Fibroblast of peridontal ligament (primary cell): ENCODE results near the gene GPSM1.
"Not testable (repeated sequence)": the region's sequence is repeated elsewhere in the genome, so short reads cannot be mapped to it uniquely, and the experiment has no call there.

Experiments
- DNase-seq: peaks from one replicate; pipeline ENCODE4 v3.0.0-alpha.2; 2010; ENCODE audit errors: extremely low read depth

The GPSM1 gene

DNA sequence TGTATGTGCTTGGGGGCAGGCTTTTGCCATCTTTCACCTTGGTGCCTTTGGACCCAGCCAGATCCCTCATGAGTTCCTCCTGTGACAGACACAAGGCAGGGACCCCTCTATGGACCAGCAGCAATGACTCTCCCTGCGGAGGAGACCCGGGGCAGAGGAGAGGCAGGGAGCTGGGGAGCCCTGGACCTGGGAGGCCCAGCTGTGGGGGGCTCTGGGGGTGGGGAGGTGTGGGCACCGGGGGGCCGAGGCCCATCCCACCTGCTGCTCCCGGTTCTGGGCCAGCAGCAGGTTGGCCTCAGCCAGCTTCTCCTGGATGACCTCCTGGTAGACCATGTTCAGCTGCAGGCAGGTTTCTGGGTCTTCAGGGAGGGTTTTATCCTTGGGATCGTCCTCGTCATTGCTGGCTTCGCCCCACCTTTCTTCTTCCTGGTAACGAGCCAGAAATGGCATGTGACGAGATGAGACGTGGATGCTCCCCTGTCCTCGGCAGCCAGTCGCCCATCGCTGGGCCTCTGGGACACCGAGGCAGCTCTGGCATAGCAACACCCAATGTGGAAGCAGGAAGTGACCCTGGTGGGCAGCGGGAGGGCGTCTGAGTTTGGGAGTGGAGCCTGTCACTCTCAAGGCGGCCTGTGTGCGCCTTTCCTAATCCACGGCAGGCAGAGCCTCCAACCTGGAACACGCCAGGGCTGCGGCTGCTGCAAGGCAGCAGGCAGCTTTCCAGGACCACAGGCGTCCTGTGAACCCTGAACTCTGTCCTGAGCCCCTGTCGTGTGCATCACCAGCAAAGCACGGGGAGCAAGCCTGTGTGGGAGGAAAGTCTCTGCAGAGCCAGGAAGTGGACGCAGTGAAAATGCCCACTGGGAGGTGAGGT lies 68.2 kb downstream of the GPSM1 start:
- DNase-seq = no peak

DNA sequence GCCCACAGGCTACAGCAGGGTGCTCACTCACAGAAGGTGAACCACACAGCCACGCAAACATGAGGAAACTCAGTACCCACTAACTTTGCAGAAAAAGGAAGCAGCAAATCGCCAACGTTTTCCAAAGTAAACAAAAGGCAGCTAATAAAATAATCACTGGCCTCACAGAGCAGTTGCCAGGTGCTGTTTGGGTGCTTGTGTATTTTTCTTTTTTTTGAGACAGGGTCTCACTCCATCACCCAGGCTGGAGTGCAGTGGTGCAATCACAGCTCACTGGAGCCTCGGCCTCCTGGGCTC lies 68.8 kb downstream of the GPSM1 start:
- DNase-seq = no peak

DNA sequence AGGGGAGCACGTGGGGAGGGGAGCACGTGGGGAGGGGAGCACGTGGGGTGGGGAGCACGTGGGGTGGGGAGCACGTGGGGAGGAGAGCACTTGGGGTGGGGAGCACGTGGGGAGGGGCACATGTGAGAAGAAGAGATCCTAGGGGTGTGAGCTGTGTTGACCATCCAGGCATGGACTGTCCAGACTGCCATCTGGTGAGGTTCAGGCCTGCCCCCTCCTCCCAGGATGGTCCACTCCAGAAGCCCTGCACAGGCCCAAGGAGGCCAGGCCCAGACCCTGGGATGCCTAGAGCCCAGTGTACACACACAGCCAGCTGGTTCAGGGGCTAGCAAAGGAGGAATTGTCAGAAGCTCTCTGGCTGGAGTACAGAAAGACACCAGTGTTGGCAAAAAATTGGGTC lies 70.3 kb downstream of the GPSM1 start:
- no peak for DNase-seq

DNA sequence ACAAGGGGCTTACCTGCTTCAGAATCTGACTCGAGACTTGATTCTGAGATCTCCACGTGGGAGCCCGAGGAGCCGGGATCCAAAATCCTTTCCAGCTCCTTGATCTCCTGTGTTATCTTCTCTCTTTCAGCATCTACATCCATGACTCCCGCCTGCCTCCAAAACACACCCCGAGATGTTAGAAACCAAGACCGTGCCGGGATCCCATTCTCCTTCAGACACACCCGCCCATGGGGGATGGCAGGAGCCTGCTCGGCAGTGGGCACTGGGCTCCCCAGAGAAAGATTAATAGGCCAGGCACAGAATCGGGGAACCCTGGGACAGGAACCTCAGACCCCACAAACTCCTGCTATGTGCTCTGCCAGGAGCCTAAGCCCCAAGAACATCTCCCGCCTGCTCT lies 70.9 kb downstream of the GPSM1 start:
- no peak for DNase-seq

DNA sequence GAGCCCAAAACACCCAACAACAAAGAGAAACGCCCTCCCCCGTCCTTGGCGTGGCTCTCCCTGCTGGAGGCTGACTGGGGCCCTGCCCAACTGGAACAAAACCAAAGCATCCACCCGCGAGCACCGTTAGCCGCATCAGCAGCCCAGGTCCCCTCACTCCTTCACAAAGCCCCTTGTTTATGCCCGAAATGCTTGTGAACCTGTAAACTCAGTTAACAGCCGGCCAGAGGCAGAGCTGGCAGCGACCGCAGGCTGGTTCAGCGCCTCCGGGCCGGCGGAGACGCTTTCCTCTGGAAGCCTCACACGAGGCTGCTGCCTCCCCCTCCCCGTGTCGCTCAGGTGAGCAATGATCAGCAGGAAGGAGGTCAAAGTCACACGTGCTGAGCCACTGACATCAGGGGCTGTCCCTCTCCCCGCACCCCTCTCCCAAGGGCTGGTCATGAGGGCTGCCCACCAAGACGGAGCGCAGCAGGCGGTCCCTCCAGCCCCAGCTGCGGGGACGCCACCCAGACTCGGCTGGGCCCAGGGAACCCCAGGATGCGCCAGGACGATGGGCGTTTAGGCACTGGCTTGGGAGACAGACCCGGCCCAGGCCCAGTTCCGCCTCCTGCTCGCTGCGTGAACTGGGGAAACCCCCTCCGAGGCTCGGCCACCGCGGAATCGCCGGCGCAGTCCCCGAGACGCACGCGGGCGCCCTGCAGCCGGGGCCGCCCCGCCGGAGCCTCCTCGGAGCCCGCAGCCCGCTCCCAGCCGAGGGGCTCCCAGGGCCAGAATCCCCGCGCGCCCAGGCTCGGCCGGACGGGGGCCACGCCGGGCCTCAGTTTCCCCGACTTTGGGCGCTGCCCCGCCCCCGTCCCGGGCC lies 72.1 kb downstream of the GPSM1 start:
- DNase-seq = no peak

DNA sequence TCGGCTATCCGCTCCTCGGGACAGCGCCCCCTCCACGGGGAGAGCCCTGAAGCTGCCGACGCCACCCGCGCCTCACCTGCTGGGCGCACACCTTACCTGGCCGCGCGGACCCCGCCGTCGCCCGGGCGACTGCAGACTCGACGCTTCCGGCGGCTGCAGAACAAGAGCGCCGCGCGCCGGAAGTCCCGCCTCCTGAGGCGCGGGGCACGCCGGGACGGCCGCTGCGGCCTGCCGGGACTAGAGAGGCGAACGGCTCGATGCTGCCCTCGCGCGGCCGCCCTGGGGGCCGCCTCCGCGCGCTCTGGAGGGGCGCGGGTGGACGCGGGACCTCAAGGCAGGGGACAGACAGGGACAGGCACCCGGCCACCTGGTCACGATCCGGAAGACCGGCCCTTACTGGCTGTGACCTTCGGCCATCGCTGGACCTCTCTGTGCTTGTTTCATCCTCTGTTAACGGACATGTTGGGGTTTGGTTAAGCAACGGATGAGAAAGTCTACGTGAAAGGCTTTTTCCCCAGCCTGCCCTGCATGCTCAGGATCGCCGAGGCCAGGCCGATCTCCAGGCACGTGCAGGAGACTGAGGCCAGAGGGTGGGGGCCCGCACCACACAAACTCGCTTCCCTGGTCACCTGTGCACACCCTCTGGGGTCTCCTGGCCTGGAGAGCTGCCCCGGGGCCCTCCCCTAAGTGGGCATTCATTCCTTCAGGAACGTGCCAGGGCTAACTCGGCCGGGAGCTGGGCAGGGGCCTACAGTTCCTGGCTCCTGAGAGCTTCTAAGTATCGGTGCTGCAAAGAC lies 72.9 kb downstream of the GPSM1 start, which contains the start of gene SNAPC4:
TSS of gene SNAPC4 (minus strand) at position 133 of the 797 bp plus-strand sequence. CDS start 1,742 bp downstream, outside the sequence.
- peak; percentile 69 for DNase-seq

DNA sequence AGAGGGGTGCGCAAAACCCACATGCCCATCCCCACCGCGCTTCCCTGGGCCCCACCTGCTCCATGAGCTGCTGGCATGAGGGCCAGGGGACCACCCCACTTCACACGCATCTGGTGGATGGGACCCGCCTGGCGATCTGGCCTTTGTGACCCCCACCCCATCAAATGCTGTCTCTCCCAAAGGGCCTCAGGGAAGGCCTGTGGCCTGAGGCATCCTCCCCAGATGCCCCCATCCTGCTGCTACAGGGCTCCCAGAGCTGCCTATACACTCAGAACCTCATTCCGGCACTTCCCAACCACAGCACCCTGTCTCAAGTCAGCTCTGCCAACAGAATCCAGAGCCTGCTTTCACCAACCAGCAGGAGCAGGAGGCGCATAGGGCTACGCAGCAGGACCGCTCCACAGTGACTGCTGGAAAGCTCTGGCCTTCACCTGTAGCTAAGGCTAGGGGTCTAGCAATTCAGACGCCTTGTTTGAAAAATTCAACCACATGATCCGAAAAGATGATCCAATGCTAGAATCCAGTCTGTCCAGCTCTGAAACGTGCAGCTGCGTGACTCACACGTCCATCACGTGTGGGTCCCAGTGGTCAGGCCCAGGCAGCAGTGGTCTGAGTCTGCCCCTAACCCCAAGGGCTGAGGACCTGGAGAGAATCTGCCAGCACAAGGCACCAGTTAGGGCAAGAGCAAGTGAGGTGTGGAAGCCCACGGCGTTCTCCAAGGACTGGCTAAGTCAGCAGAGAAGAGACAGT lies 74.0 kb downstream of the GPSM1 start:
- no peak for DNase-seq

DNA sequence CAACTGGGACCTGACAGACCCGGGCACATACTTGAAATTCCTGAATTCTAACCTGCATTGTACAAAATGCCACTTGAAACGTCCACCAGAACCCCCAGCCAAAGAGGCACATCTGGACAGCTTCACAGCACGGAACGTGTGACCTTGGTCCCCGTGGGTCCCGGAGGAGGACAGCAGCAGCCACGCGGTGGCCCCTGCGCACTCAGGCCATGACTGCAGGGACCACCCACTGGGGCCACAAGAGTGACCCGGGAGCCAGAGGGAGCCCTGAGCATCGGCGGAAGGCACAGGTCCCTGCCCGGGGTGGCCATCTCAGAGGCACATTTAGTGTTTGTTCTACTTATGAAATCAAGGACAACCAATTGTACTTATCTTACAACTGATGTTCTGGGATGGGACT lies 74.7 kb downstream of the GPSM1 start:
- DNase-seq = no peak

DNA sequence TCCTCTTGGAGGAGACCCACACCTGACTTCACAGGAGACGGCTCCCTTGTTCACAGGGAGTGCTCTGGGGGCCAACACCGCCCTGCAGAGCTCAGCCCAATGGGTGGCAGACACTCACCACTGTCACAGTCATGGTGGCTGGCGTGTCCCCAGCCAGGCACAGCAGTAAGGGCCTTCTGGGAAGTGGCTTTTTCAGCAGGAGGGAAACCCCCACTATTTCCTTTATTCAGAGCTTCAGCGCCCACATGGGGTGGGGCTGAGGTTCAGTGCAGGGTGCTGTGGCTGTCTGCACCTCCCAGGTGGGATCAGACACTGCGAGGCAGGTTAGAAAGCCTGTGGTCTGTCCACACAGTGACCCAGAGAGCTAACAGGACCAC lies 76.2 kb downstream of the GPSM1 start:
- no peak for DNase-seq

DNA sequence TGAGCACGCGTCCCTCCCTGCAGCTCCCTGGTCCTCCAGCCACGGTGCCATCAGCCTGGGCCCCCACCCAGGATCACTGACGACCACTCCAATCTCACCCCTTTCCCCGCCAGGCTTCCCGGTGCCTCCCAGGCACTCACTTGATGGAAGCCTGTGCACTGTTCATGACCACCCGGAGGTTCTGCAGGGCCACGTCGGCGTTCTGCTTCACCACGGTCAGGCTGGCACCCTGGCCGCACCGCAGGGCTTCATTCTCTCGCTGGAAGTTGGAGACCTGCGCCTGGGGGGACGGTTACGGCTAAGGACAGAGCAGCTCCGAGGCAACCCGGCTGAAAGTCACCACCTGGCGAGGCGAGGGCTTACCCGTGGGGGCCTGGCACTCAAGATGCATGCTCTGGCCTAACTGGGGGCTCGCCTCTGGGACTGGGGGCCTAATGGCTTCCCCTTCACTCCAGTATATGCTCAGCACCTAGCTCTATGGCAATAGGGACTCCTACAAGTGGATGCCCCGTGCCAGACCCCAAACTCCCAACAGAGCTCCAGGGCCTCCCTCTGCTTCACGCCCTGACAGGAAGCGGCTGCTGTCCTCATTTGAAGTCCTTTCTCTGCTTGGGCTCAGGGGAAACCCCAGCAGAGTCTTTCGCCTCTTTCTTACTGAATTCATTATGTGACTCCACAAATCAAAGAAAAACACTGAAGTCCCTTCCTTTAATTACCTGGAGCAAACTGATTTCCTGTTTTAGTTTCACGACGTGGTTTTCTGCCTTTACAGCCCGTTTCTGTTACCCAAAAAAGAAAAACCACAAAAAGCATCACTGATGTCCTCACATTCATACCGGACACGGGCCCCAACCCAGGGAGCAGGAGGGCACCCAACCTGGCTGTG lies 76.8 kb downstream of the GPSM1 start:
- no peak for DNase-seq

DNA sequence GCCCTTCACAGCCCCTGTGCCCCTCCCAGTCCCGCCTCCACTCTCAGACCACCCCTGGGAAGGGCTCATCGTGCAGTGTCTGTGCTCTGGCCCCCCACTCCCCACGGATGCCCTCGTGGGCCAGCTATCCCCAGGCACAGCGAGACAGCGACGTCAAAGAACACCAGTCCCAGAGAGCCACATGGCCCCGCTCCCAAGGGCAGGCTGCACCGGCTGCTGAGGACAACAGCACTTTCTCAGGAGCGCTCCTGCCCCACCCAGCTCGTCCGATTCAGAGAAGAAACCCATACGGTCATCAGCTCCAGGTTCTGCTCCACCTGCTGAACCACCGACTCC lies 77.4 kb downstream of the GPSM1 start:
- DNase-seq = no peak

DNA sequence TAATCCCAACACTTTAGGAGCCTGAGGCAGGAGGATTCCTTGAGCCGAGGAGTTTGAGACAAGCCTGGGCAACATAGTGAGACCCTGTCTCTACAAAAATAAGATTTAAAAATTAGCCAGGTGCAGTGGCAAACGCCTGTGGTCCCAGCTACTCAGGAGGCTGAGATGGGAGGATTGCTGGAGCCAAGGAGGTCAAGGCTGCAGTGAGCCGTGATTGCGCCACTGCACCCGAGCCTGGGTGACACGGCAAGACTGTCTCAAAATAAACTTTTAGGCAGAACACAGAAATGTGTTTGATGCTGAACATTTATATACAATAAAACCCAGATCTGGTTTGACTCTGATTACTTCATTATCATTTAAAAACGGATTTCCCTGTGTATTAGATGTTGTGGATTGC lies 78.1 kb downstream of the GPSM1 start:
- DNase-seq = no peak

DNA sequence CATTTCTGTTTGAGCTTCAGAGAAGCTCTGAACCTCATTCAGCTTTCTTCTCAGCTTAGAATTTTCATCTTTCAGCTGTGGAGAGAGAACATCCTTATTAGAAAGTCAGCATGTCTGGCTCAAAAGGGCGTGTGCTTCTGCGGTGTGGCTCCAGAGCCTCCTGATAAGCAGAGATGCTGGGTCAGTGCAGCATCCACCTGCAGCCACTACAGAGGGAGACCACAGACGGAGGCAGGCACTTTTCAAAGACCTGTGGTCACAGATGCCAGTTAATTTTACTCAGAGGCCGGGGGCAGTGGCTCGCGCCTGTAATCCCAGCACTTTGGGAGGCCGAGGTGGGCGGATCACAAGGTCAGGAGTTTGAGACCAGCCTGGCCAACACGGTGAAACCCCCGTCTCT lies 78.6 kb downstream of the GPSM1 start:
- DNase-seq = not testable (repeated sequence)

DNA sequence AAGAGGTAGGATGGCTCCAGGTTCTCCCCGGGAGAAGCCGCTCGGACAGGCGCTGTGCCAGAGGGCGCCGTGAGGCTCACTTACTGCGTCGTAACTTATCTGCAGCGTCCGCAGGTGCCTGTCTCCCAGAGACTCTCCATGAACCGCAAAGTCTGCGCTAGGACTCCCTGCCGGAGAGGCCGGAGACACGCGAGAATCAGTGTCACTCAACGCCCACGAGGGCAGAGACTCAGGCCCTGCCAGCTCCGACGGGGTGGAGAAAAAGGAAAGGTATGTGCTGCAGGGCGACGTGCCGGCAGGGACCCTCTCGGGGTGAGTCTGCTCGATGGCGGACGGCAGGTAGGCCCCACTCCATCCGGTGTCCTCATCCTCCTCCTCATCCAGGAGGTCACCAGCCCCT lies 79.7 kb downstream of the GPSM1 start:
- not testable (repeated sequence) for DNase-seq

DNA sequence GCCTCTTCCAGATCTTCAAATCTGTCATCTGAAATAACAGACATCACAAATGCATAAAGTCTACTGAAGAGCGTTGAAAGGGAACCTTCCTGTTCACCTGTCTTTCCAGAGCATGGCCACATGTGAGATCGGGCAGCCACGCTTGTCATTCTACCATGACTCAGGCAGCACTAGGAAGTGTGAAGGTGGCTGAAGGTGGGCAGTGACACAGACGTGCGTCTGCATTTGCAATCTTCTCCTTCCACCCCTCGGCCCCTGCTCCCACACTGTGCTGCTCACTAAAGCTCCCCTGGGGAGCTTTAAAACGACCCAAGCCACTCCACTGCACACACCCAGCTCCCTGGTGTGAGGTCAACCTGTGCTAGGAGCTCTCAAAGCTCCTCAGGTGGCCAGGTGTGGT lies 80.6 kb downstream of the GPSM1 start:
- DNase-seq = no peak
